ENCODE measurements around the gene AP2A1. TPM values are rescaled to one million over a fixed set of nuclear protein-coding genes. Genes with fewer than 3 reads are reported as not detected.
A peak's percentile ranks its signal among the peaks of the same experiment; 100 is the strongest.

AP2A1 gene
- total RNA-seq, 2 donors from 2014 or later, result 68.0 to 77.8 TPM

GRCh38 chr19:49846408-49846807 is 79.6 kb downstream of the AP2A1 start:
- no peak for ATAC-seq
- intact Hi-C loops (cut with DNase I), result no loop called here

GRCh38 chr19:49847731-49848696 is 81.2 kb downstream of the AP2A1 start:
- intact Hi-C loops (cut with DNase I), result no loop called here
- DNase-seq (no peak), ATAC-seq (no peak)

More at GRCh38 chr19:49846408-49846807, 79.6 kb downstream of the AP2A1 start:
- DNase-seq, result no peak

- DNase-seq, result no peak
- intact Hi-C loops (cut with DNase I), result no loop called here
- no peak for ATAC-seq
Measured at GRCh38 chr19:49848938-49849337, 82.1 kb downstream of the AP2A1 start.

GRCh38 chr19:49849433-49850220 is 82.8 kb downstream of the AP2A1 start:
- no peak for DNase-seq
- intact Hi-C loops (cut with DNase I), result loop anchor here in 1 of 2 donors (5.0 kb wide), 1 partner anchor 32 kb away; the partner anchor contains the start of gene MED25
- ATAC-seq, result no peak

GRCh38 chr19:49850221-49850486 is 83.4 kb downstream of the AP2A1 start:
- intact Hi-C loops (cut with DNase I), result loop anchor here in 1 of 2 donors (5.0 kb wide), 1 partner anchor 33 kb away; the partner anchor contains the start of gene MED25
- ATAC-seq, result peak in 1 of 2 donors; percentile 1

GRCh38 chr19:49850487-49851342 is 83.9 kb downstream of the AP2A1 start, which contains the start of gene PTOV1:
TSS of gene PTOV1 (plus strand) at chr19:49851159.
- intact Hi-C loops (cut with DNase I), result loop anchor here in 1 of 2 donors (5.0 kb wide), 1 partner anchor 33 kb away; the partner anchor contains the start of gene MED25
- ATAC-seq (peak; percentile 95), DNase-seq (peak; percentile 94)

More at GRCh38 chr19:49850221-49850486, 83.4 kb downstream of the AP2A1 start:
- DNase-seq, result no peak

GRCh38 chr19:49851456-49852259 is 84.9 kb downstream of the AP2A1 start:
- intact Hi-C loops (cut with DNase I), result loop anchor here in 1 of 2 donors (5.0 kb wide), 1 partner anchor 34 kb away; the partner anchor contains the start of gene MED25
- no peak for DNase-seq

GRCh38 chr19:49852631-49853126 is 85.9 kb downstream of the AP2A1 start:
- ATAC-seq (no peak), DNase-seq (no peak)
- intact Hi-C loops (cut with DNase I), result loop anchor here in 1 of 2 donors (5.0 kb wide), 1 partner anchor 35 kb away; the partner anchor contains the start of gene MED25

More at GRCh38 chr19:49851456-49852259, 84.9 kb downstream of the AP2A1 start:
- ATAC-seq, result peak in 1 of 2 donors; percentile 0

- ATAC-seq (no peak), DNase-seq (no peak)
- intact Hi-C loops (cut with DNase I), result loop anchor here in 1 of 2 donors (5.0 kb wide), 1 partner anchor 37 kb away; the partner anchor contains the start of gene MED25
Measured at GRCh38 chr19:49853852-49854377, 87.1 kb downstream of the AP2A1 start.

GRCh38 chr19:49854378-49855263 is 87.8 kb downstream of the AP2A1 start:
- intact Hi-C loops (cut with DNase I), result loop anchor here in 1 of 2 donors (5.0 kb wide), 1 partner anchor 37 kb away; the partner anchor contains the start of gene MED25
- DNase-seq, result no peak
- ATAC-seq, result no peak

GRCh38 chr19:49855277-49855675 is 88.5 kb downstream of the AP2A1 start:
- ATAC-seq (no peak), DNase-seq (no peak)
- intact Hi-C loops (cut with DNase I), result no loop called here

GRCh38 chr19:49855676-49856573 is 89.1 kb downstream of the AP2A1 start:
- intact Hi-C loops (cut with DNase I), result no loop called here
- DNase-seq (no peak), ATAC-seq (no peak)

GRCh38 chr19:49856574-49857021 is 89.8 kb downstream of the AP2A1 start:
- intact Hi-C loops (cut with DNase I), result no loop called here
- ATAC-seq, result no peak

More at GRCh38 chr19:49856574-49857021, 89.8 kb downstream of the AP2A1 start:
- no peak for DNase-seq
